Mesodermal cell (in vitro differentiated cells): ENCODE measurements around the gene SFXN5.
"Not testable (repeated sequence)": the region's sequence is repeated elsewhere in the genome, so short reads cannot be mapped to it uniquely, and the experiment has no call there.

Experiments used
- H3K27ac ChIP-seq: 2 replicates; pipeline ENCODE4 v1.7.0; 2013; ENCODE audit warnings: mild to moderate bottlenecking, low read depth, low read length, moderate library complexity; ENCODE audit not compliant: severe bottlenecking
- H3K36me3 ChIP-seq: 2 replicates; pipeline ENCODE4 v1.7.1; 2013; ENCODE audit warnings: mild to moderate bottlenecking, low read length, moderate library complexity; ENCODE audit not compliant: control insufficient read depth, insufficient read depth
- H3K4me1 ChIP-seq: one replicate; pipeline ENCODE4 v1.7.1; 2013; ENCODE audit warnings: mild to moderate bottlenecking, low read length; ENCODE audit not compliant: insufficient read depth, control insufficient read depth, poor library complexity, severe bottlenecking
- H3K4me3 ChIP-seq: 2 replicates; pipeline ENCODE4 v1.7.0; 2013; ENCODE audit warnings: low read length, control low read depth, mild to moderate bottlenecking; ENCODE audit not compliant: insufficient read depth, poor library complexity, severe bottlenecking; ENCODE audit errors: extremely low read depth
- H3K9me3 ChIP-seq: 2 replicates; pipeline ENCODE4 v1.7.1; 2013; ENCODE audit warnings: mild to moderate bottlenecking, low read length, moderate library complexity; ENCODE audit not compliant: control insufficient read depth
- WGBS, 2 experiments: methylation state at CpG; one replicate each; pipeline ENCODE4 v1.1.5; 2013; ENCODE audit warnings: missing lambda C conversion rate in 2 of 2; ENCODE audit not compliant: insufficient coverage in 2 of 2; 5-methylcytosine and 5-hydroxymethylcytosine counted together

SFXN5 gene

GRCh38 chr2:73095910-73096309, 24.4 kb upstream of the SFXN5 start:
- H3K9me3 ChIP-seq = no peaks in the 10 kb centered on the region
- no peak overlapping the region for H3K4me3 ChIP-seq
- no peak overlapping the region for H3K27ac ChIP-seq
- 100% methylated on average over 1 of the region's 3 CpGs; no CpG with 5 or more reads in 1 of the 2 experiments for WGBS, 2 experiments
- H3K4me1 ChIP-seq = peaks cover 22% of the 10 kb centered on the region
- H3K36me3 ChIP-seq = peaks cover 4% of the 10 kb centered on the region

- H3K9me3 ChIP-seq, H3K27ac ChIP-seq, H3K36me3 ChIP-seq, H3K4me3 ChIP-seq: not testable (repeated sequence)
- H3K4me1 ChIP-seq = peaks cover 44% of the 10 kb centered on the region
- 94 to 95% methylated on average over 10 to 14 of the region's 17 CpGs for WGBS, 2 experiments
Measured at GRCh38 chr2:73093601-73094218, 22.2 kb upstream of the SFXN5 start.

- Histone ChIP-seq H3K4me1 (peaks cover 52% of the 10 kb centered on the region), H3K27ac (peak overlapping the region; percentile 11), H3K9me3 (no peaks in the 10 kb centered on the region), H3K36me3 (peaks cover 17% of the 10 kb centered on the region), H3K4me3 (no peak overlapping the region)
- 75 to 78% methylated on average over 3 to 5 of the region's 7 CpGs for WGBS, 2 experiments
Measured at GRCh38 chr2:73092146-73092783, 20.8 kb upstream of the SFXN5 start.

GRCh38 chr2:73091696-73092095, 20.2 kb upstream of the SFXN5 start:
- Histone ChIP-seq H3K9me3 (no peaks in the 10 kb centered on the region), H3K4me3 (no peak overlapping the region), H3K4me1 (peaks cover 52% of the 10 kb centered on the region), H3K27ac (peak overlapping the region; percentile 86), H3K36me3 (peaks cover 20% of the 10 kb centered on the region)
- WGBS, 2 experiments = 89 to 93% methylated on average over 9 to 10 of the region's 11 CpGs

GRCh38 chr2:73091164-73091563, 19.7 kb upstream of the SFXN5 start:
- Histone ChIP-seq H3K36me3 (peaks cover 20% of the 10 kb centered on the region), H3K27ac (peak overlapping the region; percentile 86), H3K9me3 (no peaks in the 10 kb centered on the region), H3K4me3 (no peak overlapping the region), H3K4me1 (peaks cover 52% of the 10 kb centered on the region)
- WGBS, 2 experiments = 82 to 100% methylated on average over 2 to 4 of the region's 7 CpGs

- Histone ChIP-seq H3K9me3 (no peaks in the 10 kb centered on the region), H3K4me1 (peaks cover 52% of the 10 kb centered on the region), H3K27ac (peak overlapping the region; percentile 91), H3K4me3 (no peak overlapping the region), H3K36me3 (peaks cover 28% of the 10 kb centered on the region)
- WGBS, 2 experiments = 81 to 82% methylated on average over 6 to 9 of the region's 11 CpGs
Measured at GRCh38 chr2:73089270-73090030, 17.9 kb upstream of the SFXN5 start.

GRCh38 chr2:73088703-73089102, 17.2 kb upstream of the SFXN5 start:
- H3K9me3 ChIP-seq = no peaks in the 10 kb centered on the region
- peaks cover 34% of the 10 kb centered on the region for H3K36me3 ChIP-seq
- 95 to 98% methylated on average over 14 of the region's 14 CpGs for WGBS, 2 experiments
- peaks cover 52% of the 10 kb centered on the region for H3K4me1 ChIP-seq
- H3K27ac ChIP-seq = peak overlapping the region; percentile 91
- H3K4me3 ChIP-seq = no peak overlapping the region

GRCh38 chr2:73088211-73088610, 16.7 kb upstream of the SFXN5 start:
- H3K4me1 ChIP-seq = peaks cover 52% of the 10 kb centered on the region
- H3K9me3 ChIP-seq = no peaks in the 10 kb centered on the region
- peaks cover 34% of the 10 kb centered on the region for H3K36me3 ChIP-seq
- no peak overlapping the region for H3K4me3 ChIP-seq
- no peak overlapping the region for H3K27ac ChIP-seq
- WGBS, 2 experiments = 94 to 97% methylated on average over 11 to 12 of the region's 12 CpGs

GRCh38 chr2:73087311-73087710, 15.8 kb upstream of the SFXN5 start:
- Histone ChIP-seq H3K4me3 (no peak overlapping the region), H3K9me3 (no peaks in the 10 kb centered on the region), H3K27ac (no peak overlapping the region), H3K36me3 (peaks cover 34% of the 10 kb centered on the region), H3K4me1 (peaks cover 43% of the 10 kb centered on the region)
- WGBS, 2 experiments = 77 to 100% methylated on average over 1 to 3 of the region's 4 CpGs

- Histone ChIP-seq H3K9me3 (no peaks in the 10 kb centered on the region), H3K36me3 (peaks cover 48% of the 10 kb centered on the region), H3K4me3 (no peak overlapping the region), H3K27ac (no peak overlapping the region), H3K4me1 (peaks cover 28% of the 10 kb centered on the region)
- WGBS, 2 experiments = 19 to 20% methylated on average over 6 of the region's 6 CpGs
Measured at GRCh38 chr2:73085691-73086090, 14.2 kb upstream of the SFXN5 start.
